IMR-90 (cell line): ENCODE results near the gene HDDC3. TPM values are rescaled to one million over a fixed set of nuclear protein-coding genes. Genes with fewer than 3 reads are reported as not detected.
A peak's percentile ranks its signal among the peaks of the same experiment; 100 is the strongest.

Source experiments
- ATAC-seq: fragments of 200-7000 bp; cut with Tn5 transposase; 2 replicates; pipeline ENCODE4 v1.9.1; 2020; ENCODE audit warnings: low read depth, mild to moderate bottlenecking, moderate library complexity
- BruUV-seq: library from RNA; stranded (reverse); fragments of 400-500 nt; replicated peaks from 2 replicates; lab custom pipeline; 2021; lab: Mats Ljungman, UMichigan
- CTCF ChIA-PET: fragments of 300-600 bp; formaldehyde crosslinking; extraction: SDS; loops from one replicate; lab custom pipeline; 2021; ENCODE audit warnings: antibody characterized with exemption; lab: Yijun Ruan, JAX
- POLR2A ChIA-PET: fragments of 300-600 bp; sonication (Branson Sonifier 250); formaldehyde crosslinking; loops from one replicate; lab custom pipeline; 2022; ENCODE audit warnings: antibody characterized with exemption; ENCODE audit not compliant: unreplicated experiment; lab: Charles Lee
- DNase-seq: peaks from one replicate; pipeline ENCODE4 v3.0.0; 2013
- H2AFZ ChIP-seq: replicated peaks from 2 replicates; pipeline ENCODE3; 2013; ENCODE audit warnings: low read length, mild to moderate bottlenecking; ENCODE audit not compliant: poor library complexity
- H2AK5ac ChIP-seq: 2 replicates; pipeline ENCODE4 v1.6.1; 2013; ENCODE audit warnings: low read depth, low read length, inconsistent platforms
- H2AK9ac ChIP-seq: replicated peaks from 2 replicates; pipeline ENCODE3; 2013; ENCODE audit warnings: mild to moderate bottlenecking, low read depth, low read length, moderate library complexity; ENCODE audit not compliant: poor library complexity
- H2BK120ac ChIP-seq: 2 replicates; pipeline ENCODE4 v1.6.1; 2013; ENCODE audit warnings: low read depth, low read length, inconsistent platforms
- H2BK15ac ChIP-seq: 3 replicates; pipeline ENCODE4 v1.6.1; 2013; ENCODE audit warnings: low read depth, low read length, inconsistent platforms
- H2BK20ac ChIP-seq: 2 replicates; pipeline ENCODE4 v1.6.1; 2013; ENCODE audit warnings: low read depth, mild to moderate bottlenecking, inconsistent platforms, low read length, moderate library complexity
- H2BK5ac ChIP-seq: 2 replicates; pipeline ENCODE4 v1.6.1; 2013; ENCODE audit warnings: mild to moderate bottlenecking, low read depth, low read length, inconsistent platforms; ENCODE audit not compliant: poor library complexity, severe bottlenecking
- H3K14ac ChIP-seq: replicated peaks from 2 replicates; pipeline ENCODE4 v1.6.1; 2013; ENCODE audit warnings: low read depth, low read length, inconsistent platforms
- H3K18ac ChIP-seq: 2 replicates; pipeline ENCODE4 v1.6.1; 2013; ENCODE audit warnings: low read depth, low read length, control low read depth
- H3K23ac ChIP-seq: 2 replicates; pipeline ENCODE4 v1.6.1; 2013; ENCODE audit warnings: low read depth, low read length, inconsistent platforms
- H3K27ac ChIP-seq: 2 replicates; pipeline ENCODE4 v1.5.1; 2013; ENCODE audit warnings: mild to moderate bottlenecking, control low read depth, low read length; ENCODE audit not compliant: insufficient read depth
- H3K27me3 ChIP-seq: 2 replicates; pipeline ENCODE4 v1.6.1; 2013; ENCODE audit warnings: low read length; ENCODE audit not compliant: control insufficient read depth, insufficient read depth
- H3K36me3 ChIP-seq: 2 replicates; pipeline ENCODE4 v1.6.1; 2013; ENCODE audit warnings: low read length, mixed read lengths; ENCODE audit not compliant: control insufficient read depth, insufficient read depth
- H3K4ac ChIP-seq: 2 replicates; pipeline ENCODE4 v1.6.1; 2013; ENCODE audit warnings: low read depth, low read length, inconsistent platforms
- H3K4me1 ChIP-seq: 2 replicates; pipeline ENCODE4 v1.6.1; 2013; ENCODE audit warnings: low read length, mixed read lengths; ENCODE audit not compliant: control insufficient read depth, insufficient read depth
- H3K4me2 ChIP-seq: 2 replicates; pipeline ENCODE4 v1.6.1; 2013; ENCODE audit warnings: low read depth, mild to moderate bottlenecking, control low read depth, low read length, moderate library complexity
- H3K4me3 ChIP-seq: 2 replicates; pipeline ENCODE4 v1.5.1; 2013; ENCODE audit warnings: low read depth, mild to moderate bottlenecking, control low read depth, low read length, moderate library complexity; ENCODE audit not compliant: insufficient read depth
- H3K56ac ChIP-seq: 2 replicates; pipeline ENCODE4 v1.6.1; 2013; ENCODE audit warnings: low read length, inconsistent platforms; ENCODE audit not compliant: insufficient read depth; ENCODE audit errors: extremely low read depth
- H3K79me1 ChIP-seq, 2 experiments: 2 replicates each; pipeline ENCODE4 v1.6.1; 2013; ENCODE audit warnings: low read length in 2 of 2, inconsistent platforms in 1 of 2, low read depth in 1 of 2
- H3K9ac ChIP-seq: 2 replicates; pipeline ENCODE4 v1.6.1; 2013; ENCODE audit warnings: low read depth, low read length, control low read depth
- H3K9me1 ChIP-seq: 2 replicates; pipeline ENCODE4 v1.6.1; 2013; ENCODE audit warnings: low read length, inconsistent platforms; ENCODE audit not compliant: insufficient read depth
- H3K9me3 ChIP-seq: 2 replicates; pipeline ENCODE4 v1.6.1; 2013; ENCODE audit warnings: low read length; ENCODE audit not compliant: control insufficient read depth, insufficient read depth
- H4K20me1 ChIP-seq: 2 replicates; pipeline ENCODE4 v1.6.1; 2013; ENCODE audit warnings: low read length, inconsistent platforms; ENCODE audit not compliant: insufficient read depth
- H4K5ac ChIP-seq: 2 replicates; pipeline ENCODE4 v1.6.1; 2013; ENCODE audit warnings: mild to moderate bottlenecking, low read depth, low read length, control low read depth
- H4K8ac ChIP-seq, 2 experiments: 2 replicates each; pipeline ENCODE4 v1.6.1; 2013; ENCODE audit warnings: low read depth in 2 of 2, low read length in 2 of 2, control low read depth in 1 of 2, inconsistent platforms in 1 of 2
- H4K91ac ChIP-seq: 2 replicates; pipeline ENCODE4 v1.6.1; 2013; ENCODE audit warnings: low read depth, low read length, inconsistent platforms; ENCODE audit not compliant: insufficient read depth
- CEBPB ChIP-seq: IDR thresholded peaks from 2 replicates; pipeline ENCODE4 v1.6.1; 2012; ENCODE audit warnings: low read depth, low read length, improper control_type of control experiment
- CTCF ChIP-seq: conservative IDR thresholded peaks from 2 replicates; pipeline ENCODE4 v1.5.1; 2012; ENCODE audit warnings: mild to moderate bottlenecking, low read depth, low read length, improper control_type of control experiment
- FOS ChIP-seq: fragments of 150-350 bp; IDR thresholded peaks from 2 replicates; pipeline ENCODE4 v1.6.1; 2016; ENCODE audit warnings: low read depth, low read length
- MAFK ChIP-seq: IDR thresholded peaks from 2 replicates; pipeline ENCODE4 v1.6.1; 2012; ENCODE audit warnings: low read depth, low read length, improper control_type of control experiment
- MXI1 ChIP-seq: IDR thresholded peaks from 2 replicates; pipeline ENCODE4 v1.6.1; 2012; ENCODE audit warnings: low read depth, mild to moderate bottlenecking, low read length, moderate library complexity, borderline replicate concordance
- RFX5 ChIP-seq: IDR thresholded peaks from 2 replicates; pipeline ENCODE4 v1.8.0; 2012; ENCODE audit warnings: low read depth, mild to moderate bottlenecking, low read length, moderate library complexity
- WGBS, 2 experiments: methylation state at CpG; one replicate each; pipeline versions ENCODE4 v1.1.5 to v1.1.7; 2013; ENCODE audit warnings: missing lambda C conversion rate in 2 of 2; ENCODE audit not compliant: insufficient read length in 1 of 2; ENCODE audit errors: extremely low coverage in 2 of 2; 5-methylcytosine and 5-hydroxymethylcytosine counted together
- dilution Hi-C: fragments of 300-500 bp; cut with HindIII; formaldehyde crosslinking; loops from one replicate; pipeline ENCODE4 v1.14.3; 2018; ENCODE audit warnings: low sequenced_read_pairs; ENCODE audit not compliant: unreplicated experiment
- in situ Hi-C: fragments of 300-500 bp; cut with MboI; formaldehyde crosslinking; loops from 3 replicates; pipeline ENCODE4 v1.14.3; 2019; ENCODE audit warnings: low sequenced_read_pairs, inconsistent platforms, mixed read lengths
- intact Hi-C: fragments of 100-400 bp; cut with micrococcal nuclease; formaldehyde crosslinking; loops from 2 replicates; pipeline ENCODE4 v1.10.0; 2022
- polyA plus RNA-seq, 3 experiments: library from polyadenylated mRNA; depleted of rRNA; stranded (reverse); fragments of >200 nt; gene quantifications; 2 replicates each; pipeline ENCODE4 v1.2.3, GENCODE V29; 2012; ENCODE audit warnings: low replicate concordance in 1 of 3
- total RNA-seq: library from RNA; depleted of rRNA; stranded (reverse); fragments of >200 nt; gene quantifications from 2 replicates; pipeline ENCODE4 v1.2.3, GENCODE V29; 2012

The HDDC3 gene
- total and polyA plus RNA-seq, 2 of the 4 experiments (the other 2 are of a cell fraction): 7.9 to 10.7 TPM

GRCh38 chr15:90905306-90906180, 26.8 kb downstream of the HDDC3 start:
- H2BK120ac ChIP-seq: no peak overlapping the region
- H2BK15ac ChIP-seq: no peak overlapping the region
- H3K9me1 ChIP-seq: no peaks in the 10 kb centered on the region
- peaks cover 0 to 13% of the 10 kb centered on the region in 2 experiments; a peak in 2 of 4 replicates for H3K79me1 ChIP-seq
- no peak overlapping the region for H3K4ac ChIP-seq
- ChIA-PET CTCF (interaction anchor here (0.6 kb wide), 1 partner anchor 590 kb away, joined by 3 read pairs; no protein-coding TSS in a partner anchor), POLR2A (no interaction called here)
- H3K27ac ChIP-seq: no peak overlapping the region
- no peak overlapping the region for H3K56ac ChIP-seq
- BruUV-seq: TSS peak; percentile 61
- H4K5ac ChIP-seq: no peak overlapping the region
- intact Hi-C loops: no loop called here
- H4K91ac ChIP-seq: no peak overlapping the region
- H3K9me3 ChIP-seq: no peaks in the 10 kb centered on the region
- no peak overlapping the region for H3K4me3 ChIP-seq
- H3K4me2 ChIP-seq: no peak overlapping the region
- no peak overlapping the region for H3K9ac ChIP-seq
- in situ Hi-C loops: no loop called here
- H2AK5ac ChIP-seq: no peak overlapping the region
- TF ChIP-seq CEBPB: no peak
- no peak for TF ChIP-seq RFX5
- no peak for TF ChIP-seq CTCF
- TF ChIP-seq FOS: no peak
- TF ChIP-seq MXI1: no peak
- no peak for TF ChIP-seq MAFK
- H4K8ac ChIP-seq: no peak overlapping the region
- H2AK9ac ChIP-seq: no peak overlapping the region
- dilution Hi-C loops: no loop called here
- H3K4me1 ChIP-seq: peaks cover 4% of the 10 kb centered on the region; the same call in 1 of the 2 replicates
- peaks cover 25% of the 10 kb centered on the region for H3K36me3 ChIP-seq
- H3K23ac ChIP-seq: no peak overlapping the region
- no peak overlapping the region for H2AFZ ChIP-seq
- H2BK20ac ChIP-seq: no peak overlapping the region
- no peak overlapping the region for H2BK5ac ChIP-seq
- H3K27me3 ChIP-seq: no peaks in the 10 kb centered on the region
- H3K14ac ChIP-seq: no peak overlapping the region
- no peaks in the 10 kb centered on the region for H4K20me1 ChIP-seq
- WGBS, 2 experiments: 80% methylated on average over 1 of the region's 28 CpGs; no CpG with 5 or more reads in 1 of the 2 experiments
- H3K18ac ChIP-seq: no peak overlapping the region
- no peak for DNase-seq
- no peak for ATAC-seq
